ENCODE data around the gene PSRC1.

Gene PSRC1

GRCh38 chr1:109271458-109271857 is 11.5 kb downstream of the PSRC1 start:
- DNase-seq (ENCODE audit: low read depth): no peak

DNA sequence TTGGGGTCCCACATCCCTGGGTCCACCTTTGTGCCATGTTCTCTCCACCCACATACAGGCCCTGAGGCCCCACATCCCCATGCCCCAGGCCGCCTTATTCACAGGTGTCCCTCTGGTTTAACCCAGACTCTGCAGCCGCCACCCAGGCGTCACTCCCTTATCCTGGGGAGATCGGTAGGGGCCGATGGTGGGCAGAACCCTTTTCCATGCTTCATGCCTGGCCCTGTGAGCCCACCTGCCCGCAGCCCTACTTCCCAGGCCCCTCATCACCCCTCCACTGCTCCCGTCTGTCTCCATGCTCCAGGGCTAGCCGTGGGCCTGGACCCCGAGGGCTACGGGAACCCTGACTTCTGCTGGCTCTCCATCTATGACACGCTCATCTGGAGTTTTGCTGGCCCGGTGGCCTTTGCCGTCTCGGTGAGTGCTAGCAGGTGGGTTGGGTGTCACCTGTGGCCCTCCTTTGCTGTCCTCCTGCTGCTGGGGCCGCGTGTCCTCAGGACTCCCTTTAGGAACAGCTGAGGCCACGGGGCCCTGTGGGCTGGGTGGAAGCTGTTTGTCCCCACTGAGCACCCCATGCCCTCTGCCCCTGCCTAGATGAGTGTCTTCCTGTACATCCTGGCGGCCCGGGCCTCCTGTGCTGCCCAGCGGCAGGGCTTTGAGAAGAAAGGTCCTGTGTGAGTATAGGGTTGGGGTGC is 12.2 kb downstream of the PSRC1 start:
- no peak for DNase-seq (ENCODE audit: low read depth)

GRCh38 chr1:109269981-109270622 is 12.8 kb downstream of the PSRC1 start:
- DNase-seq (ENCODE audit: low read depth): no peak

GRCh38 chr1:109269212-109269980 is 13.5 kb downstream of the PSRC1 start:
- DNase-seq (ENCODE audit: low read depth): no peak

GRCh38 chr1:109268431-109269211 is 14.3 kb downstream of the PSRC1 start:
- DNase-seq (ENCODE audit: low read depth): no peak

- DNase-seq (ENCODE audit: low read depth): no peak
Observed at GRCh38 chr1:109267743-109268300, 15.1 kb downstream of the PSRC1 start.

DNA sequence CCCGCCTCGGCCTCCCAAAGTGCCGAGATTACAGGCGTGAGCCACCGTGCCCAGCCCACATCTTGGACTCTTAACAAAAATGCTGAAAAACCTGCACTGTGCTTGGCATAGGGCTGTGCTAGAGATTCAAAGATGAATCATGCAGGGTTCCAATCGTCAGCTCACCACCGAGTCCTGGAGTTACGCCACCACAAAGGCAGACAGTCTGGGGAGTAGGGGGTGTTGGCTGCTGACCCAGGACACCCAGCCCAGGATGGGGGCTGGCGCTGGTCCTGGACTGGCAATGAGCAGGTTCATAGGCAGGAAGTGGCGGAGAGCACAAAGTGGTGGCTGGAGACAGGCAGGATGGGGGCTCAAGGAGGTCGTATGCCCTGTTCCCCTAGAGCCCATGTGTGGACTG is 16.0 kb downstream of the PSRC1 start:
- DNase-seq (ENCODE audit: low read depth): no peak

DNA sequence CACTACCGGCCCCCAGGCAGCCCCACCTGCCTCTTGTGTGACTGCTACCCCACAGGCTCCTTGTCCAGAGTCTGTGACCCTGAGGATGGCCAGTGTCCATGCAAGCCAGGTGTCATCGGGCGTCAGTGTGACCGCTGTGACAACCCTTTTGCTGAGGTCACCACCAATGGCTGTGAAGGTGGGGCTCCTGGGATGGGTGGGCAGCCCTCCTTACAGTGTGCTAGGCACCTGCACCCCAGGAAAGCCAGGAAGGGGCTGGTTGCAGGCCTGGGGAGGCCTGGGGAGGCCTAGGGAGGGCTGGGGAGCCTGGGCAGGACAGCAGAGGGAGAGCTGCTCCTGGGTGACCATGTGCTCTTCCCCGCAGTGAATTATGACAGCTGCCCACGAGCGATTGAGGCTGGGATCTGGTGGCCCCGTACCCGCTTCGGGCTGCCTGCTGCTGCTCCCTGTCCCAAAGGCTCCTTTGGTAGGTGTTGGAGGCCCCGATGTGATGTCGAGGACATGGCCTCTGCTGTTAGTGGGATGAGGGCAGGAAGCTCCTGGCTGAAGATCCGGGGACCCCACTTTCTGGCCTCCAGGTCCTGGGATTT is 17.1 kb downstream of the PSRC1 start:
- no peak for DNase-seq (ENCODE audit: low read depth)

DNA sequence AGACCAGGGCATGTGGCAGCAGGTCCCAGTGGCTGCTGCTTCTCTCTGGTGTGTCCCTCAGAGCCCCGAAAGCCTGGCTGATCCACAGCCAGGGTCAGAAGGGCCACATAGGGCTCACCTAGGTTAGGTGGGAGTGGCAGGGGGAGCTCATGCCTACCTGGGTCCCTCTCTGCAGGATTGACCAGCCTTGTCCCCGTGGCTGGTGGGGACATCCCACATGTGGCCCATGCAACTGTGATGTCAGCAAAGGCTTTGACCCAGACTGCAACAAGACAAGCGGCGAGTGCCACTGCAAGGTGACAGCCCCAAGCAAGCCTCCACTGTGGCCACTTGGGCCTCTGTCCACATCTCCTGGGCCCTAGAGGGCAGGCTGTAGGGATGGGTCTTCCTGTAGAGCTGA is 17.9 kb downstream of the PSRC1 start:
- no peak for DNase-seq (ENCODE audit: low read depth)

GRCh38 chr1:109264379-109264755 is 18.6 kb downstream of the PSRC1 start:
- DNase-seq (ENCODE audit: low read depth): no peak

DNA sequence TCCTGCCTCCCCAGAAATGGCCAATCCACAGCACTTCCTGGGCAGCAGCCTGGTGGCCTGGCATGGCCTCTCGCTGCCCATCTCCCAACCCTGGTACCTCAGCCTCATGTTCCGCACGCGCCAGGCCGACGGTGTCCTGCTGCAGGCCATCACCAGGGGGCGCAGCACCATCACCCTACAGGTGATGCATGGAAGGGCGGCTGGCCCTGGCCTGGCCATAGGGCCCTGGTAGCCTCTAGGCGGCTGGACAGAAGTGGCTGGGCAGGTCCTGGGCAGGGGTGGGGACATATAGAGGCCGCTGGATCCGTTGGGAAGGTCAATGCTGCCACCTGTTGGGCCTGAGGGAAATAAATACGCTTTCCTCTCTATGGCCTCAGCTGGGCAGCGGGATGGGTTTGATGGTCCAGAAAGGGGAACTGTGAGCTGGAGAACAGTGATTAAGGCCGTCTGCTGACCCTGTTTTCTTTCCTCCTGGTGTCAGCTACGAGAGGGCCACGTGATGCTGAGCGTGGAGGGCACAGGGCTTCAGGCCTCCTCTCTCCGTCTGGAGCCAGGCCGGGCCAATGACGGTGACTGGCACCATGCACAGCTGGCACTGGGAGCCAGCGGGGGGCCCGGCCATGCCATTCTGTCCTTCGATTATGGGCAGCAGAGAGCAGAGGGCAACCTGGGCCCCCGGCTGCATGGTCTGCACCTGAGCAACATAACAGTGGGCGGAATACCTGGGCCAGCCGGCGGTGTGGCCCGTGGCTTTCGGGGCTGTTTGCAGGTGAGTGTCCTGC is 19.2 kb downstream of the PSRC1 start:
- peak; percentile 54 for DNase-seq (ENCODE audit: low read depth)

GRCh38 chr1:109263234-109263596 is 19.7 kb downstream of the PSRC1 start:
- no peak for DNase-seq (ENCODE audit: low read depth)

DNA sequence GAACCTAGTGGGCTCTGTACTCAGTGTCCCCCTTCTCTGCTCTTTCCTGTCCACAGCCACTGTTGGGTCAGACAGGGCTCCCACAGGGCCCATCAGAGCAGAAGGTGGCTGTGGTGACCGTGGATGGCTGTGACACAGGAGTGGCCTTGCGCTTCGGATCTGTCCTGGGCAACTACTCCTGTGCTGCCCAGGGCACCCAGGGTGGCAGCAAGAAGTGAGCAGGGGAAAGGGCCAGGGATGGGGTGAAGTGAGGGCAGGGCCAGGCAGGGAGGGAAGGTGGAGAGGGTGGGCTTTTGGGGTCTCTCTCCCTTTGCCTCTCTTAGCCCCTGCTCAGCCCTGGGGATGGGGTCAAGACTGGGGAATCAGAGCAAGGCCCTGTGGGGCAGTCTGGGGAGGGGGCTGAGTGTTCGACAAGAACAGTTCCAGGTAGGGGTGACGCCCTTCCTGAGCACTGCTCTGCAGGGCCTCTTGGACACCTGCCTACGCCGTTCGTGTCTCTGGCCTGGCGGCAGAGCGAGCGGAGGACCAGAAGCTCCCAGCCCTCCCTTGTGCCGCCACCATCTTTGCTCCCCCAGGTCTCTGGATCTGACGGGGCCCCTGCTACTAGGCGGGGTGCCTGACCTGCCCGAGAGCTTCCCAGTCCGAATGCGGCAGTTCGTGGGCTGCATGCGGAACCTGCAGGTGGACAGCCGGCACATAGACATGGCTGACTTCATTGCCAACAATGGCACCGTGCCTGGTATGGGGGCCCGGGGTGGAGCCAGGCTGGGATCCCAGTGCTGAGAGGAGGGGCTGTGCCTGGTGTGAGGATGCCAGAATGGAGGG is 20.5 kb downstream of the PSRC1 start:
- no peak for DNase-seq (ENCODE audit: low read depth)

GRCh38 chr1:109261578-109261977 is 21.4 kb downstream of the PSRC1 start:
- DNase-seq (ENCODE audit: low read depth): no peak

DNA sequence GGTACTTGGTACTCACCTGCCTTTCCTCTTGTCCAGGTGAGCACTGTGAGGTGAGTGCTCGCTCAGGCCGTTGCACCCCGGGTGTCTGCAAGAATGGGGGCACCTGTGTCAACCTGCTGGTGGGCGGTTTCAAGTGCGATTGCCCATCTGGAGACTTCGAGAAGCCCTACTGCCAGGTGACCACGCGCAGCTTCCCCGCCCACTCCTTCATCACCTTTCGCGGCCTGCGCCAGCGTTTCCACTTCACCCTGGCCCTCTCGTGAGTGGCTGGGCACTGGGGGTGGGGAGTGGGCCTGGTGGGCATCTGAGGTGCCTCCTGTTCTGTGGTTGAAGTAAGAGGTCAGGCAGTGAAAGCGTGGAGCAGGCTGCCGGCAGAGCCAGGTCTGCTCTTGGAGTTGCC is 21.9 kb downstream of the PSRC1 start:
- no peak for DNase-seq (ENCODE audit: low read depth)

DNA sequence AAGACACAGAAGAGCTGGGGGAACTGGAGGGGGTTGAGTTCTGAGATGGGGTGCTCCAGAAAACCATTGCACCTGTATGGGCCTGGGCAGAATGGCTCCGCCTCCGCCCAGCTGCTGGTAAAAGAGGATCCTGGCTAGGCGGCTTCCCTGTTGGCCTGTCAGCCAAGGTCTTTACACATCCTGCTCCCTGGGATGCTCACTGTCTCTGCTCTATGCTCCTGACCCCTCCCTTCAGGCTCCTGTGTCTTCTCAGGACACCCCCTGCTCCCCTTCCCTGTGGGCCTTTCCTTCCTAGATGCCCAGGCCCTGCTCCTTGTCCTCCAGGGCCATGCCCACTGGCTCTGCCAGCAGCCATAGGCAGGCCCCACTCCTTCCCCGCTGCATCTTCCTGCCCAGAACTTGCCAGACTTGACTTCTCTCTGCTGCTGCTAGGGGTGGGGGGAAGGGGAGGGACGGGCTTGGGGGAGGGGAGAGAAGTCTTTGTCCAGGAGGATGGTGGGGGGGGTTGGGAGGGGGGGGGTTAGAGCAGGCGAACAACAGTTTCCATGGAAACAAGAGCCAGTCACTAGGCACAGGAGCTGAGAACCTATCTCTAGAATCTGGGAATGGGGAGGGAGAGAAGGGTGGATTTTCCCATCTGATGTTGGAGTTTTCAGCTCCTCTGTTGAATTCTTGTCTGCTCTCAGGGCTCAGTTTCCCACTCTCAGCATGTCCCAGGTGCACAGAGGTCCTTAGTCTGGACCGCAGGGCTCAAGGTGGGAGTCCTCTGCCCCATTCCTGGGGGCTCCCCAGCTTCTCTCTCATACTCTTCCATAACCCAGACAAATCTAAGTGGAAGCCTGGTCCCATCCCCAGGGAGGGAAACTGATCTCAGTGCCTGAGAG is 23.0 kb downstream of the PSRC1 start:
- no peak for DNase-seq (ENCODE audit: low read depth)

DNA sequence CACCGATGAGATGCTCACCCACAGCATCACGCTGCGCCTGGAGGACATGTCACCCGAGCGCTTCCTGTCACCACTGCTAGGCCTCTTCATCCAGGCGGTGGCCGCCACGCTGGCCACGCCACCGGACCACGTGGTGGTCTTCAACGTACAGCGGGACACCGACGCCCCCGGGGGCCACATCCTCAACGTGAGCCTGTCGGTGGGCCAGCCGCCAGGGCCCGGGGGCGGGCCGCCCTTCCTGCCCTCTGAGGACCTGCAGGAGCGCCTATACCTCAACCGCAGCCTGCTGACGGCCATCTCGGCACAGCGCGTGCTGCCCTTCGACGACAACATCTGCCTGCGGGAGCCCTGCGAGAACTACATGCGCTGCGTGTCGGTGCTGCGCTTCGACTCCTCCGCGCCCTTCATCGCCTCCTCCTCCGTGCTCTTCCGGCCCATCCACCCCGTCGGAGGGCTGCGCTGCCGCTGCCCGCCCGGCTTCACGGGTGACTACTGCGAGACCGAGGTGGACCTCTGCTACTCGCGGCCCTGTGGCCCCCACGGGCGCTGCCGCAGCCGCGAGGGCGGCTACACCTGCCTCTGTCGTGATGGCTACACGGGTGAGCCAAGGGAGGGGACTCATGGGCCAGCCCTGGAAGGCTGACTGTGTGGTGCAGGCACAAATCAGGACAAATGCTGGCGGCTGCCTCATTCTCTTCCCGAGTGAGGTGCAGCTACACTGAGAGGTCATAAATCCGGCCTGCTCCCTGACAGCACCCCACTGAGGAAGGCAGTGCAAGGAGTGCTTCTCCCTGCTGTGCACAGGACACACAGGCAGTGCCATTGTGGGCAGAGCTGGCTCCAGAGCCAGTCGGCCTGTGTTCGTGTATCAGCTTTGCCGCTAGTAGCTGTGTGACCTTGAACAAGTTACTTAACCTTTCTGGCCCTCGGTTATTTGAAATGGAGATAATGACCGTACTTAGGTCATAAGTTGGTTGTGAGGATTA is 24.2 kb downstream of the PSRC1 start:
- DNase-seq (ENCODE audit: low read depth): no peak
